ENCODE results near the gene CSNK1A1L. TPM values are rescaled to one million over a fixed set of nuclear protein-coding genes. Genes with fewer than 3 reads are reported as not detected.
"Not testable (repeated sequence)": the region's sequence is repeated elsewhere in the genome, so short reads cannot be mapped to it uniquely, and the experiment has no call there.

Gene CSNK1A1L
- total RNA-seq, 2 donors from 2014 or later = not detected

DNA sequence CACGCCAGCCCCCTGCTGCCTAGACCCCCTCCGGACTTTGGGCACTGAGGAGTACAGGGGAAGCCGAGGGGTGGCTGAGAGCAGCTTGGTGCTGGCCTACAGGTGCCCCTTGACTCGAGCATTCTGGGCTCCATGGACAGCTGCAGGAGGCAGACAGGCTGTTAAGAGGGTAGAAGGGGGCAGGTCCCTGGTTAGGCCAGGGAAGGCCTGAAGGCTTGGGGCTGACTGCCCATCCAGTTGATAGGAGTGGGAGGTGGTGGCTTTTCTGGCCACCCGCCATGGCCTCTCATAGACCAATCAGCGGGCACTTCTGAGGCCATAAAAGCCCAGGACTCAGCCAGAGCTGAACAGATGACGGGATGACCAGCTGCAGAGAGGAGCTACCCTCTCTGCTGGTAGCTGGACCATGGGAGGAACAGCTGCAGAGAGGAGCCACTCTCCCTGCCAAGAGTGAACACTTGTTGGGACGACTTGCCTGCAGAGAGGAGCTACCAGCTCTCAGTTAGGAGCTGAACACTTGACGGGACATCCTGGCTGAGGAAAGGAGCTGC, 35.2 kb downstream of the CSNK1A1L start:
- no peak for DNase-seq (ENCODE audit: low spot score)
- intact Hi-C loops (cut with DNase I) = loop anchor here in 1 of 2 donors (5.0 kb wide), 1 partner anchor 537 kb away; no protein-coding TSS in a partner anchor

DNA sequence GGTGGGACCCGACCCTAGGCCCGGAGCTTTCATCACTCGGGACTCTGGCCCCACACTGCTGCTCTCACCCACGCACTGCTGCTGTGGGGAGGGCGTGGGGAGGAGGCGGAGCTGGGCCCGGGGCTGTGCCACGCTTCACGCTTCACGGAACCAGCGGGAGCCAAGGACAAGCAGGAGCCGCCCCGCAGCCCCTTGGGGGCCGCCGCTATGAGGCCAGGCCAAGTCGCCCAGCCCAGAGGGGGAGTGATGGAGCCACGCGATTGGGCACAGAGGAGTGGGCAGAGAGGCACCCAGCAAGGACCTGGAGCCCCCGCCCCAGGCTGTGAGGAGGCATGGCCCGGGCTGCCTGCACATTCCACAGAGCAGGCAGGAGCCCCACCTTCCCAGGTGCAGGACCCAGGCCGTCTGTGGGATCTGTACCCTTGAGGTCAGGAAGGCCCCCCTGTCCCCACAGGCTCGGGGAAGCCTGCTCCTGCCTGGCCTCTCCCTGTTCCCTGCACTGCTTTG, 35.8 kb downstream of the CSNK1A1L start:
- DNase-seq (ENCODE audit: low spot score) = no peak
- intact Hi-C loops (cut with DNase I) = loop anchor here in 1 of 2 donors (5.0 kb wide), 1 partner anchor 538 kb away; no protein-coding TSS in a partner anchor

DNA sequence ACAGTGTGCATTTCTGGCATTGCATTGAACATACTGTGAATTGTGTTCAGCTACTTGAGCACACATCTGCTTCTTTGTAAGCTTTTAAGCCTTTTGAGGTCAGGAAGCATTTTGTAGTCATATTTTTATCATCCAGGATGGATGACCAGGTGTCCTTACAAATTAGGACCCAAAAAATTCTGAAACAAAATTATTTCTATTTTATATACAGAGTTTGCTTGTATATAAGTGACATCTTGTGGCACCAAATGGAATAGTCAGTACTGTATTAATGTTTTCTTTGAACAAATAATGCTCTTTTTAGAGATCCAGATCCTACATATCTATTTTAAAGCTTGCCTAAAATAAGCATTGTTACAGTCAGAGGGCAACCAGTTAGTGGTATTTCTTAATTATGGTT, 36.5 kb downstream of the CSNK1A1L start:
- no peak for DNase-seq (ENCODE audit: low spot score)
- intact Hi-C loops (cut with DNase I) = no loop called here

DNA sequence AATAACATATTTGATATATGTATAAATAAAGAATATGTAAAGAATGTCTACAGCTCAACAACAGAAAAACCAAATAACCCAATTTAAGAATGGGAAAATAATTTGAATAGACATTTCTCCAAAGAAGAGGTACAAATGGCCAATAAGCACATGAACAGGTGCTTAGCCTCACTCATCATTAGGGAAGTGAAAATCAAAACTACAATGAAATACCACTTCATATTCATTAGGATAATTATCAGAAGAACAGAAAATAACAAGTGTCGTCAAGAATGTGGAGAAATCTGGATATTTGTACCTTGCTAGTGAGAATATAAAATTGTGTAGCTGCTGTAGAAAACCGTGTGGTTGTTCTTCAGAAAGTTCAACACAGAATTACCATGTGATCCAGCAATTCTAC, 37.6 kb downstream of the CSNK1A1L start:
- no peak for DNase-seq (ENCODE audit: low spot score)
- intact Hi-C loops (cut with DNase I) = no loop called here

DNA sequence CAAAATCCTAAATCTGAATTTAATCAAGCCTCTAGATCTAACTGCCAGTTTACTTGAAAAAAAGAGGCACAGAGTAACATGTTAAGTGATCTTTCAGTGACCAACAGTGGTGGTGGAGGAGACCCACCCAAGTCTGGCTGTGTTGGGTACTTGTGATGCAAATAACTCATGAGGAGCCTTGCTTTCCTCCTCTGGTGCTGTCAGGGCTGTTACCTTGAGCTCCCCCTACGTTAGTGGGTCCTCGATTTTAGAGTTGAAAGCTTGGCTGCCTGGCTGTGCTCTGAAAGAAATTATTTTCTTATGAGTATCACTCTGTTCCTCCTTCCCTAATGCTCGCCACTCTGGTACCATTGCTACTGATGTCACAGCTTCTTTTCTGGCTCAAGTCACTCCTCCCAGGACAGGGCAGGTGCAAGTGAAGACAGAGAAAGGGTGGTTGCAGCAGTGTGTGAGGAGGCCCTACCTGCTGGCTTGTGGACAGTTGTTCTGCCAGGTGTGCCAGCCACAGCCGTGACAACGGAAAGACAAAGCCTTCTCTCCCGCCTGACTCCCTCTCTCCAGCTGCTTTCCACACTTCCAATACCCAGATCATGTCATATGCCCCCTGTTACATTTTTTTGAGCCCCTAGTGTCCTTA, 39.5 kb downstream of the CSNK1A1L start:
- intact Hi-C loops (cut with DNase I) = no loop called here
- no peak for DNase-seq (ENCODE audit: low spot score)

DNA sequence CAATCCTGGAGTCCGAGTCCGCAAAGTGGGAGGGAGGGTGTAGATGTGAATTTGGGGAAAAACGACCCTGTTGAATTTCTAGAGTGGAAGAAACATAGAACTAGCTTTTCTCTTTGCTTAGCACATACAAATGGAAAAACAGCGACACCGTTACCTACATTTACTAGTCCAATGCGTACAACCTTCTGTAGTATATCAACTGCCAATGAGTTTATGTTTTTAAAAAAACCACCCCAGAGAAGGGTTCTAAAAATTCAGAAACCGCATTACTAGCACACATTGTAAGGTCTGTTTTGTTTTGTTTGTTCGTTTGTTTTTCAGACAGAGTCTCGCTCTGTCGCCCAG, 45.6 kb downstream of the CSNK1A1L start:
- intact Hi-C loops (cut with DNase I) = no loop called here
- DNase-seq (ENCODE audit: low spot score) = no peak

DNA sequence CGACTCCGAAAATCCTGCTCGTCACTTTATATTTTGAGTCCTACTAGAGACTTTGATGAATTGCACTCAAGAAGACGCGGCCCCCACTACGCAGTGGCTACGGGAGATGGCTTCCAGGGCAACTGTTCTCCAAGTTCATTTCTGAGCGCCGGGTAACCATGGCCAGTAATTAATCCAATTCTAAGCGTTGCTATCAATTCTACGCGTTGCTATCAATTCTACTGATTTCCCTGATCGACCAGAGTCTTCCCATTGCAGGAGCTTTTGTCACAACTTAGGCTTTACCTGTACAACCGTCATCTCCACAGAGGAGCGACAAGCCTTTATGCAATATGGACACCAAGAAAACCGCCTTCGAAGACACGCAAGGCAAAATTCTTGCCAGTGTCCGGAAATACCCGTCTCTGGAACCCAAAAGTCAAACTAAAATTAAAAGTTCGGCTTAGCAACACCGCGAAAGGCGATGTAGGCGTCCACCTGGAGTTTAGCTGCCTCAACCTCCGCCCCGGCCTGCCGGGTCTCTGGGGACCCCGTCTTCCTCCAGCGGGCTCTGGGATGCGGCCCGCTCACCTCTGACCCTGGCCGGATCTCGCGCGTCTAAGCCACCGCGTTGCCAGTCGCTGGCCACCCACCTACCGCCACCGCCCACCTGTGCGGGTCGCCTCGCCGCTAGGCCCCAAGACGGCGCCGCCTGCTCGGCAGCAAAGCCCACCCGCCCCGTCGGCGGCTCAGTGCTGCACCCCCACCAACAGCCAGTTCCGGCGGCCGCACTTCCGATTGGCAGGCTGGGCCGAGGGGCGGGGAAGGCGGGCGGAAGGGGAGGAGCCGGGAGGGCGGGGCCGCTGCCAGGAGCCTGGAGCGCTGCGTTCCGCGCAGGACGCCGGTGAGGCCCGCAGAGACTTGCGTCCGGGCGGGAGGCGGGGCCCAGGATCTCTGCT, 46.3 kb downstream of the CSNK1A1L start, which contains the start of gene SUPT20H:
Gene SUPT20H (minus strand): TSS at position 779 of the 938 bp plus-strand sequence. CDS start 8,198 bp downstream, outside the sequence.
- intact Hi-C loops (cut with DNase I) = no loop called here

DNA sequence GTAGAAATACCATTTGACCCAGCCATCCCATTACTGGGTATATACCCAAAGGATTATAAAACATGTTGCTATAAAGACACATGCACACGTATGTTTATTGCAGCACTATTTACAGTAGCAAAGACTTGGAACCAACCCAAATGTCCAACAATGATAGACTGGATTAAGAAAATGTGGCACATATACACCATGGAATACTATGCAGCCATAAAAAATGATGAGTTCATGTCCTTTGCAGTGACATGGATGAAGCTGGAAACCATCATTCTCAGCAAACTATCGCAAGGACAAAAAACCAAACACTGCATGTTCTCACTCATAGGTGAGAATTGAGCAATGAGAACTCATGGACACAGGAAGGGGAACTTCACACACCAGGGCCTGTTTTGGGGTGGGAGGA, 49.2 kb downstream of the CSNK1A1L start:
- intact Hi-C loops (cut with DNase I); DNase-seq (ENCODE audit: low spot score): not testable (repeated sequence)

More for the DNA sequence above, 46.3 kb downstream of the CSNK1A1L start, which contains the start of gene SUPT20H:
- peak; percentile 98 for DNase-seq (ENCODE audit: low spot score)

Other genes with a start within 250 kb of the CSNK1A1L start
- gene SMAD9, start 185.4 kb downstream of the CSNK1A1L start, total RNA-seq = 10 to 100 TPM; 10.0 to 14.2 TPM
- gene ALG5, start 106.3 kb downstream of the CSNK1A1L start, total RNA-seq = 10 to 100 TPM; 25.7 to 33.3 TPM
- gene EXOSC8, start 104.9 kb downstream of the CSNK1A1L start, total RNA-seq = 10 to 100 TPM; 31.7 to 32.7 TPM
- 10 to 100 TPM; 40.4 to 44.4 TPM for gene SUPT20H, start 46.0 kb downstream of the CSNK1A1L start, total RNA-seq